ENCODE measurements around the gene ADAMTS8.

Gene ADAMTS8

DNA sequence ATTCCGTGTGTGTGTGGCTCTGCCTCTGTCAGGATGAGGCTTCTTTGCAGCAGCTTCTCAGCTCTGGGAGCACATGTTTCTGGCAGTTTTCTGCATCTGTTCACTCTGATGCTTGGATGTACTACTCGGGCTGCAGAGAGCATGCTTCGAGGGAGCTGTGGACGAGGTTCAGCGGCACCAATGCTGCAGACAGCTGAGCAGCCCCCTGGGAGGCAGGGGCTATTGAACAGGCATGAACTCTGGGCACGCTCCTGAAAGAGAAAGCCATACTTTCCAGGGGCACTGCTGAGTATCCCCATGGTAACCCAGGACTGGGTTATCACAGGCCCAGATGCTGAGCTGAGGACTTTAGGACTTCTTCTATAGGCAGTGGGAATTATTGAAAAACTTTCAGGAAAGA is 33.8 kb downstream of the ADAMTS8 start:
- TF ChIP-seq FOXP2 (optimal IDR thresholded peaks at IDR 0.05; ENCODE audit: borderline replicate concordance, extremely low read depth, extremely low read length, insufficient read depth) (no peak), SIN3A (IDR thresholded peaks at IDR 0.05; ENCODE audit: borderline replicate concordance, insufficient read depth, low read length) (no peak), TAF1 (IDR thresholded peaks at IDR 0.05; ENCODE audit: borderline replicate concordance, insufficient read depth, low read length) (no peak), POLR2AphosphoS5 (IDR thresholded peaks at IDR 0.05; ENCODE audit: low read depth, low read length) (no peak)
- TF ChIP-seq, protein P1, sequence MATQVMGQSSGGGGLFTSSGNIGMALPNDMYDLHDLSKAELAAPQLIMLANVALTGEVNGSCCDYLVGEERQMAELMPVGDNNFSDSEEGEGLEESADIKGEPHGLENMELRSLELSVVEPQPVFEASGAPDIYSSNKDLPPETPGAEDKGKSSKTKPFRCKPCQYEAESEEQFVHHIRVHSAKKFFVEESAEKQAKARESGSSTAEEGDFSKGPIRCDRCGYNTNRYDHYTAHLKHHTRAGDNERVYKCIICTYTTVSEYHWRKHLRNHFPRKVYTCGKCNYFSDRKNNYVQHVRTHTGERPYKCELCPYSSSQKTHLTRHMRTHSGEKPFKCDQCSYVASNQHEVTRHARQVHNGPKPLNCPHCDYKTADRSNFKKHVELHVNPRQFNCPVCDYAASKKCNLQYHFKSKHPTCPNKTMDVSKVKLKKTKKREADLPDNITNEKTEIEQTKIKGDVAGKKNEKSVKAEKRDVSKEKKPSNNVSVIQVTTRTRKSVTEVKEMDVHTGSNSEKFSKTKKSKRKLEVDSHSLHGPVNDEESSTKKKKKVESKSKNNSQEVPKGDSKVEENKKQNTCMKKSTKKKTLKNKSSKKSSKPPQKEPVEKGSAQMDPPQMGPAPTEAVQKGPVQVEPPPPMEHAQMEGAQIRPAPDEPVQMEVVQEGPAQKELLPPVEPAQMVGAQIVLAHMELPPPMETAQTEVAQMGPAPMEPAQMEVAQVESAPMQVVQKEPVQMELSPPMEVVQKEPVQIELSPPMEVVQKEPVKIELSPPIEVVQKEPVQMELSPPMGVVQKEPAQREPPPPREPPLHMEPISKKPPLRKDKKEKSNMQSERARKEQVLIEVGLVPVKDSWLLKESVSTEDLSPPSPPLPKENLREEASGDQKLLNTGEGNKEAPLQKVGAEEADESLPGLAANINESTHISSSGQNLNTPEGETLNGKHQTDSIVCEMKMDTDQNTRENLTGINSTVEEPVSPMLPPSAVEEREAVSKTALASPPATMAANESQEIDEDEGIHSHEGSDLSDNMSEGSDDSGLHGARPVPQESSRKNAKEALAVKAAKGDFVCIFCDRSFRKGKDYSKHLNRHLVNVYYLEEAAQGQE (IDR thresholded peaks at IDR 0.05; ENCODE audit: insufficient read depth in 1 of 2, low read depth in 2 of 2, low read length in 2 of 2) = no peak

DNA sequence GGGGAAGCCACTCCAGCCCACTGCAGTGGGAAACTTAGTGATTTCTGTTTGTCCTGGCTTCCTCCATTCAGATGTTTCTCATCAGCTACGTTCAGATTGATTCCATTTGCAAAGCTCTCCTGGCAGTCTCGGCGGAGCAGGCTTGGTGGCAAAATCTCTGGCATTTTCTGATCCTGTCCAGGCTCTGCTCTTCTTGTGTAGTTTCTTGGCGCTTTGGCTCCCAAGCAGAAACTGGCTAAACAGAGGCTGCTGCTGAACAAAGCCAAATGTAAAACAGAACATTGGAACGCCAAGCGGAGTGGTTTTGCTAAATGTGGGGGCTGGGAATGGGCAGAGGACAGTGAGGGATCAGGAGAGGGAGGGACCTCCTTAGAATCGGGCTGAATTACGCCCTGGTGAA is 36.7 kb downstream of the ADAMTS8 start:
- TF ChIP-seq TAF1 (IDR thresholded peaks at IDR 0.05; ENCODE audit: borderline replicate concordance, insufficient read depth, low read length) = no peak
- TF ChIP-seq FOXP2 (optimal IDR thresholded peaks at IDR 0.05; ENCODE audit: borderline replicate concordance, extremely low read depth, extremely low read length, insufficient read depth) = no peak
- TF ChIP-seq, protein P1 (IDR thresholded peaks at IDR 0.05; ENCODE audit: insufficient read depth in 1 of 2, low read depth in 2 of 2, low read length in 2 of 2) = no peak
- no peak for TF ChIP-seq SIN3A (IDR thresholded peaks at IDR 0.05; ENCODE audit: borderline replicate concordance, insufficient read depth, low read length)
- no peak for TF ChIP-seq POLR2AphosphoS5 (IDR thresholded peaks at IDR 0.05; ENCODE audit: low read depth, low read length)

DNA sequence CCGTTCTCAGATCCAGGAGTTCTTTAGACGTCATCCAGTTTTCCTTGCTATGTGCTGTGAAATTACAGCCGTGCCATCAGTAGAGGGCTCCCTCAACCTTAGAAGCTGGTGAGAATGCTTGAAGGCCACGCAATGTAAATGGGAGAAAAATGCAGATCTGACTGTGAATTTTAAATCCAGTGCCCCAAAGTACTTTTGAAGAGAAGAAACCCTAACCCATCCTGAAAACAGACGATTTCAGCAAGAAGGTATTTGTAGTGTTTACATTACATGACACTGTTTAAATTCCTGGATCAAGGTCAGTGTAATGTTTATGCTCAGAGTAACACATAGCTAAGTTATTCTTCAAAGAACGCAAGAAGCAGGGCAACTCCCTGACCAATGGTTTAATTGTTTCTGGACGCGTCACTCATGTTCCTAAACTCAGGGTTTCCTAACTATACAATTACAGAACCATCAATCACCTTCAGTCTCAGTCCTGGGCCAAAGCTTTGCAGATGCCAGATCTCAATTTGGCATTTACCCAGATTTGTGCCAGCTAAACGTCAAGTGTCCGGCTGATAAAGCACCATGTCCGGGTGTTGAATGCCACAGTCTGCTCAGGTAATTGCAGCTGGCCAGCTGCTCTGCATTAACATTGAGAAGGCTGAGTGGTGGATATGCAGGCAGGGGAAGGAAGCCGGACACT is 38.2 kb downstream of the ADAMTS8 start:
- TF ChIP-seq SIN3A (IDR thresholded peaks at IDR 0.05; ENCODE audit: borderline replicate concordance, insufficient read depth, low read length) (no peak), TAF1 (IDR thresholded peaks at IDR 0.05; ENCODE audit: borderline replicate concordance, insufficient read depth, low read length) (no peak), FOXP2 (optimal IDR thresholded peaks at IDR 0.05; ENCODE audit: borderline replicate concordance, extremely low read depth, extremely low read length, insufficient read depth) (no peak), POLR2AphosphoS5 (IDR thresholded peaks at IDR 0.05; ENCODE audit: low read depth, low read length) (no peak)
- TF ChIP-seq, protein P1 (IDR thresholded peaks at IDR 0.05; ENCODE audit: insufficient read depth in 1 of 2, low read depth in 2 of 2, low read length in 2 of 2) = no peak

DNA sequence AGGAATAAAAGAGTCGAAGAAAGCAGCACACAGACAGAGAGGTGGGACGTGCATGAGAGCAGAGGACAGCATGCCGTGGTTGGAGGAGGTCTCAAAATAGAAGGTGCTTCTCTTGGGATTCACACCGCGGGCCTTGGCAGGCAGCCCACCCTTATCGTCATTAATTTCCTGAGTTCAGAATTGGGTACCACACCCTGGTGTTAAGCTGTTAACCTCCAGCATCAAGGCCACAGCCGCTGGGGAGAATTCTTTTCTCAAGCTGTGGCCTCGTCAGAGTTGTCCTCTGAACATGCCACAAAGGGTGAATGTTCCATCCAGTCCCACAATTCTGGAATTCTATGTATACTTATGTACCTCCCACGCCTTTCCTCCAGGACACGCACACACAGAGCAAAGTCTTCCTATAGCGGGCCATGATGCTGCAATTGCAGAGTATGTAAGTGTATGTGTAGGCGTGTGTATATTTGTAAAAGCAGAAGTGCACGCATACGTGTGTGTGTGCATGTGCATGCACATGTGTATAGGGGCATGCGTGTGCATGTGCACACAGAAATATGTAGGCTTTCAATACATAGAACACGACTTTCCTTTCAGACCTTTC is 39.0 kb downstream of the ADAMTS8 start:
- TF ChIP-seq SIN3A (IDR thresholded peaks at IDR 0.05; ENCODE audit: borderline replicate concordance, insufficient read depth, low read length) = no peak
- no peak for TF ChIP-seq TAF1 (IDR thresholded peaks at IDR 0.05; ENCODE audit: borderline replicate concordance, insufficient read depth, low read length)
- TF ChIP-seq, protein P1 (IDR thresholded peaks at IDR 0.05; ENCODE audit: insufficient read depth in 1 of 2, low read depth in 2 of 2, low read length in 2 of 2) = no peak
- no peak for TF ChIP-seq FOXP2 (optimal IDR thresholded peaks at IDR 0.05; ENCODE audit: borderline replicate concordance, extremely low read depth, extremely low read length, insufficient read depth)
- no peak for TF ChIP-seq POLR2AphosphoS5 (IDR thresholded peaks at IDR 0.05; ENCODE audit: low read depth, low read length)

Data from PFSK-1 (cell line).